Brain microvascular endothelial cell (primary cell): ENCODE measurements around the gene CEP170.
"Not testable (repeated sequence)": the region's sequence is repeated elsewhere in the genome, so short reads cannot be mapped to it uniquely, and the experiment has no call there.

Source experiments
- DNase-seq: peaks from one replicate; pipeline ENCODE4 v3.0.0-alpha.2; 2020
- H3K27ac ChIP-seq: fragments of 250-450 bp; sonication (Bioruptor Pico); 2 replicates; pipeline ENCODE4 v1.5.1; 2020; ENCODE audit warnings: mild to moderate bottlenecking, moderate library complexity
- H3K27me3 ChIP-seq: fragments of 250-450 bp; sonication (Bioruptor Pico); replicated peaks from 2 replicates; pipeline ENCODE4 v1.5.1; 2020; ENCODE audit warnings: mild to moderate bottlenecking
- H3K36me3 ChIP-seq: fragments of 250-450 bp; sonication (Bioruptor Pico); replicated peaks from 2 replicates; pipeline ENCODE4 v1.5.1; 2020; ENCODE audit warnings: mild to moderate bottlenecking
- H3K4me3 ChIP-seq: 2 replicates; pipeline ENCODE4 v1.5.1; 2011; ENCODE audit warnings: low read depth, mild to moderate bottlenecking, control low read depth, low read length, moderate library complexity
- CTCF ChIP-seq: IDR thresholded peaks from 2 replicates; pipeline ENCODE4 v1.5.1; 2011; ENCODE audit warnings: low read depth, mild to moderate bottlenecking, moderate library complexity, low read length, control low read depth, inconsistent platforms; ENCODE audit errors: missing control alignments
- in situ Hi-C: cut with HindIII; loops from 2 replicates; pipeline ENCODE4 v1.10.0; 2017; ENCODE audit warnings: low sequenced_read_pairs, low pct_ligation_motif_present

CEP170 gene

GRCh38 chr1:243229526-243229925 is 25.6 kb downstream of the CEP170 start:
- H3K36me3 ChIP-seq: peaks cover 18% of the 10 kb centered on the region
- H3K27ac ChIP-seq: no peak overlapping the region
- TF ChIP-seq CTCF: no peak
- H3K4me3 ChIP-seq: no peak overlapping the region
- in situ Hi-C loops: no loop called here
- DNase-seq: no peak
- H3K27me3 ChIP-seq: no peaks in the 10 kb centered on the region

- in situ Hi-C loops: no loop called here
- H3K36me3 ChIP-seq: peaks cover 12% of the 10 kb centered on the region
- H3K27me3 ChIP-seq: no peaks in the 10 kb centered on the region
- H3K27ac ChIP-seq: no peak overlapping the region
- no peak for TF ChIP-seq CTCF
- no peak for DNase-seq
- no peak overlapping the region for H3K4me3 ChIP-seq
Measured at GRCh38 chr1:243227622-243228021, 27.5 kb downstream of the CEP170 start.

GRCh38 chr1:243218059-243218458 is 37.0 kb downstream of the CEP170 start:
- DNase-seq: no peak
- Histone ChIP-seq H3K4me3 (no peak overlapping the region), H3K36me3 (peaks cover 43% of the 10 kb centered on the region), H3K27ac (no peak overlapping the region), H3K27me3 (no peaks in the 10 kb centered on the region)
- in situ Hi-C loops: no loop called here
- no peak for TF ChIP-seq CTCF

GRCh38 chr1:243217349-243217748 is 37.7 kb downstream of the CEP170 start:
- Histone ChIP-seq H3K4me3 (no peak overlapping the region), H3K27ac (no peak overlapping the region), H3K27me3 (no peaks in the 10 kb centered on the region), H3K36me3 (peaks cover 42% of the 10 kb centered on the region)
- no peak for TF ChIP-seq CTCF
- DNase-seq: no peak
- in situ Hi-C loops: no loop called here

GRCh38 chr1:243216741-243217140 is 38.3 kb downstream of the CEP170 start:
- H3K36me3 ChIP-seq: peaks cover 40% of the 10 kb centered on the region
- H3K27ac ChIP-seq: no peak overlapping the region
- TF ChIP-seq CTCF: no peak
- H3K27me3 ChIP-seq: no peaks in the 10 kb centered on the region
- DNase-seq: no peak
- no peak overlapping the region for H3K4me3 ChIP-seq
- in situ Hi-C loops: no loop called here

GRCh38 chr1:243215276-243215875 is 39.7 kb downstream of the CEP170 start:
- H3K27ac ChIP-seq, DNase-seq, H3K27me3 ChIP-seq, H3K4me3 ChIP-seq, in situ Hi-C loops: not testable (repeated sequence)
- H3K36me3 ChIP-seq: peaks cover 29% of the 10 kb centered on the region
